Stimulated activated CD4-positive, alpha-beta T cell treated with anti-CD3 and anti-CD28 coated beads, TNF-alpha, amount 100 ng/mL, for 4 hours (primary cell): ENCODE measurements around the gene KIF21B.

Experiments
- DNase-seq, 3 experiments: peaks; one replicate each; pipeline ENCODE4 v3.0.0-alpha.2; 2020; ENCODE audit warnings: low read depth in 3 of 3

KIF21B gene

DNA sequence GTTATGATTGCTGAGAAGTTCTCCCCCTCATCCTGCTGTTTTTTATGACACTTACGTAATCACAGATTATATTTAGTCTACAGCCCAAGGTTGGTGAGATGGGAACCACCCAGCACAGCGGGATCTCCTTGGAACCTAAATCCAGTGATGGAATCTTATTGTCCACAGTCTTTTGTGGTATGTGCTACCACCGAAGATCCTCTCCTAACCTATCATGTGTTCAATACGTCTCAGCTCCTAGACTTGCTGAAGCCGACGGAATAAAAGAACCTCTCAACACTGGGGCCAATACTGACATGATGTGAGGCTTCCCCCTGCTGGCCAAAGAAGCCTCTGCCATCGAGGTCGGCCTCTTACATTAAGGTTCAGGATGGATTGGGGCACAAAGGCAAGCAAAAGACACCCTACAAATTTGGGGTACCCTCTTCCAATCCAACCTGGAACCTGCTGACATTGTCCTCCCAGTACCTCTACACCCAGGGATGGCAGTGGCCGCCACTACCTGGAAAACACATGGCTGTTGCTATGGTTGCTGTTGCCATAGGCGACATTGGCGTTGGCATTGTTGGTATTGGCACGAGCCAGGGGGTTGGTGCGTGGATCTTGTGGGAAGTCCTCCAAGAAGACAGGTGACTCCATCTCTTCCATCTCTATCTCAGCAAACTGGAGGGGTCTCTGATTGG is 19.4 kb upstream of the KIF21B start:
- DNase-seq = peak; percentile 45 to 50 (median 48)

DNA sequence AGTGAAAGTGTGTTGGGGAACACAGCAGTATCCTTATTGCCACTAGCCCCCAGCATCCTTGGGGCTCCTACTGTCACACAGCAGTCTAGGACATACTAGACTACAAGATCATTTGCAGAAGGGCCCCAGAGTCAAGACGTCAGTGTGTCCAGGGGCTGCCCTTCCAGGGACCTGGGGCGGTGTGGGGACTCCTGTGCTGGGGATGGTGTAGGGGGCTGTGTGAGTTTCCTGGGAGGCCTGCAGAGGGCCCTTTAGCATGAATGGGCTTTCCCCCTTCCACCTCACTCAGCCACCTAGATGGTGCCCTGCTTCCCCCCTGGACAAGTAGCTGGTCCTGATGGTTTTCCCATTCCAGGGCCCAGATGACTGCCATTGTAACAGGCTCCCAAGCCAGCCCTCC is 17.5 kb upstream of the KIF21B start:
- DNase-seq = no peak

DNA sequence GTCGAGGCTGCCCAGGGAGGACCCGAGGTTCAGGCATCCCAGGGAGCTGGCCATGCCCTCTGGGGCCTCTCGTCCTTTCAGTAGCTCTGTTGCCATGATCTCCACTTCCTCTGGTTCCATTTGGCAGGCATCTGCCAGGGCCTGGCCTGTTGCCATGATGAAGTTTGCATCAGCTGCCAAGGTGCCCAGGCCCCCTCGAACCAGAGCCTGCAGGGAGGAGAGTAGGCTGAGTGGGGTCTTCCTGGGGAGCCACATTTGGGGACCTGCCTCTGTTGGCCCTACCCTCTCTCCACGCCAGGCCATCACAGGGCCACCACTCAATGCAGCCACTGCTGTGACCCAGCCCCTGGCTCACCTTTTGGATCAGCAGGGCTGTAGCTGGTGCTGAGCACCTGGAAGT is 16.4 kb upstream of the KIF21B start:
- no peak for DNase-seq

DNA sequence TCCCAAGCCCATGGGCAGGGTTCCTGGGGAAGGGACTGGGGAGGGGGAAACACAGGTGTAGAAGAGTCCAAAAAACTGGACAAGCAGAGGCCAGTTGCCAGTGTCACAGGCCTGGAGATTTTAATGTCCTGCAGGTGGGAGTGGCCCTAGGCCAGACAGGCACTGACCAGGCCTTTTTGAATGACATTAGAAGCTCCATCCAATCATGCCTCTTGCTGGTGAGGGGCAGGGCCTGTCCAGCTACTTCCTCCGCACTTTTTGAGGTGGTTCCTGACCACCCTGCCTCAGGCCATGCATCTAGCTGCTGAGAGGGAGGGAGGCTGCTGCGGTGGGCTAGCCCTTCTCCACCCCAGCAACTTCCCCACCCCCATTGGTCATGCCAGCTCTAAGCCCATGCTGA is 15.9 kb upstream of the KIF21B start:
- DNase-seq = no peak

DNA sequence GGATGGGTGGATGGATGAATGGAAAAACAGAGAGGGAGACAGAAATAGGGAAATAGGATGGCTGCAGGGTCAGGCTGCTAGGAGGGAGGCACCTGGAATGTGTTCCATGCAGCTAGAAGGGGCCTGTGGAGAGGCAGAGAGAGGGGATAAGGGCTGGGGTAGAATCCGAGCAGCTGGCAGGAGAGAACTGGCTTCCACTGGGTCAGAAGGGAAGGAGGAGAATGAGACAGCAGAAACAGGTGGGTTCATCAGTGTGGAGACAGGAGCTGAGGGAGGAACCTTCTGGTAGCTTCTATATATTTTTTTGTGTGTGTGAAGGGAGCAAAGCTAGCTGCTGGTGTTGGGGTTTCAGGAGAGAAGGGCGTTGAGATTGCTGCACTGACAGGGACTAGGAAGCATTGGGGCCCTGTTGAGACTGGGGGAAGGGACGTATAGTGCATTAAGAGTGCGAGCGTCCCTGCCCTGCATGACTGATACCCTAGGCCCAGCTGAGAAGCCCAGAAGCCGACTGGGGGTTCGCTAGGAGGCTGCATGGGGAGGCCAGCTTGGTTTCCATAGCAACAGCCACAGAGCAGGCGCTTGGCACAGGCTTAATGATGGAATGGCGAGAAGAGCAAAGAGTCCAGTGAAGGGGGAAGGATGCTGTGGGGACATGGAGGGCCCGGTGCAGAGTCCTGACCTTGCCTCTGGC is 14.8 kb upstream of the KIF21B start:
- DNase-seq = no peak

DNA sequence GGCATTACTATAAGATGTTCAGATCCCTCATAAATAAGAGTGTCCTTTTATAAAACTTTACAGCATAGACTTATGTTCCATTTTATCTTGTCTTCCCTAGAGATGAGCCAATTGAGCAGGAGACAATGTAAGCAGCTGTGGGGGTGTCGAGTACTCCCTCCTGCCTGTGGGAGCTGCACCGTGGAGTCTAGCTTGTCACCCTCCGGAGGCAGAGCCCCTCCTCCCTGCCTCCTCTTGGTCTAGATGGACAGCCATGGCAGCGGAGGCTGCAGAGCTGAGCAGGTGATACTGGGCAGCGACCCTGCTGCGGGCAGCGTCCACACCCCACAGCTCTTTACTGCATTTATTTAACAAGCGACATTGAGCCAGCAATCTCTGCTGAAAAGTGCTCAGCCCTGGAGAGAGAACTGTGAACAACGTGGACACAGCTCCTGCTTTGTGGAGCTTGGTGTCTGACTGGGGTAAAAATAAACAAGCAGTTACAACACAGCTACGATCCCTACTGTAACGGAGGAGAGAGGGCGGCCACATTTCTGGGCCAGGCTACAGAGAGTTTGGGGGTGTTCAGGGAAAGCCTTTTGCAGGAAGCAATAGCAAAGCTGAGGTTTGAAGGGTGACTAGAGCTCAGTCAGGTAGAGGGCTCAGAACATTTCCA is 12.8 kb upstream of the KIF21B start:
- DNase-seq = no peak

DNA sequence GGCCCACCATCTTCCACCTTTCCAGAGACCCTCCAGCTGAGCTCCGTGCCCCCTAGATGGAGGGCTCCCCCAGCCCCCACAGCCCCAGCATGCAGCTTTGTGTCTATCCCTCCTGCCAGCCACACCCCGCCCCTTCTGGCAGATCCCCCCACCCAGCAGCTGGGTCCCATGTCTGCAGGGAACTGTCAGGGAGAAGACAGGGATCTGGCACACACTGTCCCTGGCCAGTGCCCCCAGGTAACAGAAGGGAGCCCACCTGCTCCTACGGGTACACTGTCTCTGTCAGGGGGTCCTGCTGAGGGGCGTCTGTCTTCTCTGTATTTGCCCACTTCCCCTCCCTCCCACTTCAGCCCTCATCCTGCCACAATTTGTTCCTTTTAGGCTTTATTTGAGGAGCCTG is 11.2 kb upstream of the KIF21B start:
- DNase-seq = no peak

DNA sequence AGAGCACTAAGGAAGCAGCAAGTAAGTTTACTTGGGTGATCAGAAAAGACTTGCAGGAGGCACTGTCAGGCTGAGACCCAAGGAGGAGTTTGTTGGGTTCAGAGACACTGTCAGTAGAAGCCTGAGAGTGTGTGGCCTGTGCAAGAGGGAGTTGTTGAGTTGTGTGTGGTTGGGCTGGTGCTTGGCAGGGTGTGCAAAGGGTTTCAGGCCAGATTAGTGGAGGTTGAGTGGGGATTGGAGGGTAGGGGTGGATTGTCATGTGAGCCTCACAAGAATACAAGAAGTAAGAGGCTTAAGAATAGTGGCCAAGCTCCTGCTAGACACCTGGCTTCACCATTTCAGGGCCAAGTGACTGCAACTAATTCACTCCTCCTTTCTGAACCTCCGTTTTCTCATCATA is 8.9 kb upstream of the KIF21B start:
- no peak for DNase-seq

DNA sequence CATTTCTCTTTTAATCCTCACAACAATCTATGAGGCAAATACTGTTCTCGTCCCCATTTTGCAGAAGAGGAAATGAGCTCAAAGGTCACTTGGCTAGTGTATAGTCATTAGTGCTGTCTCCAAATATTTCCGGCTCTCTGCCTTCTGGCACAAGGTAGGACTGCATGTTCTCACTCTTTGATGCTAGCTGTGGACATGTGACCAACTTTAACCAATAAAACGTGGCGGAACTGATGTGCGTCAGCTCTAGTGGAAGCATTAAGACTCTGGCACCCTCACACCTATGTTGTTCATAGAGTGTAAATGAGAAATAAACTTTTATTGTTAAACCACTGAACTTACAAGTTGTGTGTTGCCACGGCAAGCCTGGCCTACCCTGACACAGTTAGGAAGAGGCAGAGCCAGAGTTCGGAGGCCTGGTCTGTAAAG is 5.0 kb upstream of the KIF21B start:
- no peak for DNase-seq

DNA sequence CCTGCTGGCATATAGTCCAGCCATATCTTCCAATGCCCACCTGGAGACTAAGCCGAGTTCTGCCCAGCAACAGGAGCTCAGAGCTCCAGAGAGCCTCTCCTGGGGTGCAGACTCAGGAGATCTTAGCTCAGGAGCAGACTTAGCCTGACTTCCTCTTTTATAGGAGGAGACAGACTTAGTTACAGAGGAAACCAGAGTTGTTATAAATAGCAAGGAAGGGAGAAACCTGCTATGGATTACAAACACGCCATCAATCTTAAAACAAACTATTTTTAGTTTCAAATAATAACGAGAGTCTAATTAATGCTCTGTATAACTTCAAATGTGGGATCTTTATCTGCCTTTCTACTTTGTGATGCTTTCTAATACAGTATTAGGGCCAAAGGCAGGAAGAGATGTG is 3.3 kb upstream of the KIF21B start:
- DNase-seq = no peak

DNA sequence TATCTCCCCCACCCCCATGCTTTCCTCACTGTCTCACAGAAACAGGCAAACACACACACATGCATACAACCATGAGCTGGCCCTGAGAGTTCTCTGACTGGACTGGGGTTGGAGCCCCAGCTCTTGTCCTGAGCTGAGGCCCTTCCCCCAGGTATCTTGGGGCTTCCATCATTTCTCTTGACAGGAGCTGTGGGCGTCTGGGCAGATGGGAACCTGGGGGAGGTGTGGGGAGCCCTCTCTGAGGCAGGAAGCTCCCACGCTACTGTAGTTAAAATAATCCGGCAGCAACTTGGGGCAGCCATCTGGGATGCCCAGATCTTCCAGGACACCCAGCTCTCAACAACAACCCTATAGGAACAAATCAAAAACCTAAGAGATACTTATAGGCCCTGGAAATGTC is 2.7 kb upstream of the KIF21B start:
- no peak for DNase-seq

DNA sequence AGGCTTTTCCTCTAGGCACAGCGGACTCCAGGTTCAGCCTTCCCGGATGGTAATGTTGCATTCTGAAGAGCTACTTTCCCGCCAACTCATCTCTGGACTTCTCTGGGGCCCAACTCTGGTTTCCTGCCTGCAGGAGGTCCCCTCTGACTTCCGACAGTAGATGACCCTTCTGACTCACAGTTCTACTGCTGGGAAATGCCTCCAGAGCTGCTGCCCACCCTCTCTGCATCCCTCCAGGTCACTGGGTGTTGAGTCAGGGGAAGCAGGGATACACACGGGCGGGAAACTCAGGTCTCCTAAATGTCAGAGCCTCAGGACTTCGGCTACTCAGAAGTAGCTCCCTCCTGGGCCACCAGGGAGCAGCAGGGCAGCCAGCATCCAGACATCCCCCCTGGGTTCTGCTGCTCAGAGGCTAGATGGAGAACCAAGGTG is 2.1 kb upstream of the KIF21B start:
- DNase-seq = no peak

DNA sequence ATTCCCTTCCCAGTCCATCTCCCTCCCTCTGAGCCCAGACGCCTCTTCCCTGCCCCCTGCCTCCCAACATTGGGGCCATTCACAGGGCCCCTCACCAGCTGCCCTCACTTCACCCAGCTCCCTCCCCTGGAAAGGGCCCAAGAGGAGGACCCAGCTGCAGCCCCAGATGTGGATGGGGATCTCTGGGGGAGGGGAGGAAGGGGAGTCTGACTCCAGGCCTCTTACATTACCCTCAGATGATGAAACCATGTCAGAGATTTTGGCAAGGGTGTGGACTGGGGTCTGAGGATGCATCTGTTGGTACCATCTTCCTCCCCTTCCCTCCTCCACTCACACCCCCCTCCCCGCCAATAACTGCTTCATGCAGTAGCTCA is 1.1 kb upstream of the KIF21B start:
- no peak for DNase-seq

DNA sequence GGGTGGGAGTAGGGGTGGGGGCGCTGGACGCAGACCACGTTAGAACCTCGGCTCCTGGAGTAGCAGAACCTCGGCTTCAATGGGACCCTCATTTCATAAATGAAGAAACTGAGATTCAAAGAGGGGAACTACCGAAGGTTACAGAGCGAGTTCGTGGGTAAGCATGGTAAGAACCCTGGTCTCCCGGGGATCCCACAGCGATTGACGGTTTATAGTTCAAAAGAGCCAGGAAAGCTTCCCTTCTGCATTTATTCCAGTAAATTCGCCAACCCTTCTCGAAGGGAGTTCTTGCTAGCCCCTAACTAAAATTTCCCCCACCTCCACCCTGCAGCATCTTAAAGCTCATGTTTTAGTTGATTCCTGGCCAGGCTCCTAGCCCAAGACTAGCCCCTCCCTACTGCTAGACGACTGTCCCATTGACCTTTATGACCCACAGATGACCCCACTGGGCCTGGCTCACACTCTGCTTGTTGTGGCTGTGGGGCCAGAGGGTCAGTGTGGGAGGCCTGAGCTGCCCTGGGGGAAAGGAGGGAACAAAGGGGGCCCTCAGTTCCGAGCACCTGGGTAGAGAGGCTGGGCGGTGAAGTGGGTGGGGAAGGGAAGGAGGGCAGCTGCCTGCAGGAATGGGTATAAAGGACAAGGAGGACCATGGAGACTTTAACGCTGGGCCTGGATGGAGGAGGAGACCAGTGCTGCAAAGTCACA is 558 bp upstream of the KIF21B start:
- no peak for DNase-seq

DNA sequence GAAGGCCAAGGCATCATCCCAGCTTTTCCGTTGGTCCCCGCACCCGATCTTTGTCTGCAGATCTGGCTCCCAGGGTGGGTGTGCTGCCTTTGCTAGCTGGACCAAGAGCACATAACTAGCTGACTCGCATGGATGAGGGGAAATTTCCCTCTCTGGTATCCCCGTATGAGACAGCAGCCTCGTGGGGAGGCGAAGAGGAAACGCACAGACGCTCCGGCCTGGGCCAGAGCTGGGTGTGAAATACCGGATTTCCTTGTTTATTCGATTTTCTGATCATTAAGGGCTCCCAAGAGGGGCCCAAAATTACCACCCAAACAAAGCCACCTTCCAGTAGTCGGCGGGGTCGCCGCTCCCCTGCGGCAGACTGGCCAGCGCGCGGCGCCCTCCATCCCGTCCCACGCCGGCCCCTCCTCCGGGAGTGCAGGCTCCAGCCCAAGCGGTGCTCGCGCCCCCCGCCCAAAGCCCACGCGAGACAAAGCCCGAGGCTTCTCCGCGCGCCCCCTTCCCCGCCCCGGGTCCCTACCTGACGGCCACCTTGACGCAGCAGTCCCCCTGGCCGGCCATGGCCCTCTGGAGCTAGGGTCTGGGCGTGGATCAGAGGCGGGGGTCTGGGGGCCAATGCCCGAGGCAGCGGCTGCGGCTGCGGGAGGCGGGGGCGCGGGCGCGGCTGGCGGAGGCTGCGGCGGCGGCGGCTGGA is 546 bp downstream of the KIF21B start:
- no peak for DNase-seq

DNA sequence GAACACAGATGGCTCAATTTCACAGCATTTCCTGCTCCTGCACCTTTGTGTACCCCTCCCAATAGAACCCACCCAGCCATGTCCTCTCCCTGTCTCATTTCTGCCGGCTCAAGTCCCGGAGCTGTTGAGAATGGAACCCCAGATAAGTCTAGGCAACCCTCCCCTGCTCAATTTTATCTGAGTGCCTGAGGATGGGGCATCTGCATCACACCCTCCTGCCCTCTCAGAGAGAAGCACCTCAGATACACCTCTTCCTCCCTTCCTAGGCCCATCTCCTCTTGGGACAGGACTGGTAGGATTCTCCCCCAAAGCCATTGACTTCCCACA is 1.1 kb downstream of the KIF21B start:
- DNase-seq = no peak

DNA sequence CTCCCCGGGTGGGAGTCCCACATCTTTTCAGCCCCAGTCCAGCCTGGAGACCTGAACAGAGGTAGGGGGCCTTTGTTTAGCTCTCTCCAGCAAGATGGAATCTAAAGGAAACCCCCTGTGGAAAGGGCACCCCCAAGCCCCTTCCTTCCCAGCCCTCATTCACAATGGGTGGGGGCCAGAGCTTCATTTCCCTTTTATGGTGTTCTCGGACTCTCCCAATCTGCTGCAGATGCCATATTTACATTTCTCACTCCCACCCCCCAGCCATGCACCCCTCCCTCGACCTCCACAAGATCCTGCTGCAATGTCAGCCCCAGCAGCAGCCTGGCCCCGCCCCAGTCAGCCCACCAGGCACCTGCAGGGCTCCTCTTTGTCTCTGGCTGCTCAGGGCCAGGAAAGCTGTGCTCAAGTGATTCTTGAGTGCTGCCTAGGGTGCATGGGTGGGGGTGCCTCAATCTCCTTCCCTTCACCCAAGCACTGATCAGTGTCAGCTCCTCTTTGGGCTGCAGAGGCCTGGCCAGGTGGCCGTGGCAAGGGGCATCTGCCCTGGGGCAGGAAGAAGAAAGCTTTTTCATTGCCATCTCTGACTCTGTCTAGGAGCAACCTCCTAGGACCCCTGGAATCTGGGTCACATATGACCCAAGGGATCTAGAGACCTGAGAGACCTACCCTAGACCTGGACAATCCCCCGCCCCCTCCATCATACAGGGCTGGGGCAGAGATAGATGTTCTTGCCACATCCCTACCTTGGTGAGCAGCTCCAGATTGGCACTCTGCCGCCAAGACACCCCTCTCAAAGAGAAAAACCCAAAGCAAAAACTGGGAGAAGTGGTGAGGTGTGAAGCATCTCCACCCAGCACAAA is 1.7 kb downstream of the KIF21B start:
- no peak for DNase-seq

DNA sequence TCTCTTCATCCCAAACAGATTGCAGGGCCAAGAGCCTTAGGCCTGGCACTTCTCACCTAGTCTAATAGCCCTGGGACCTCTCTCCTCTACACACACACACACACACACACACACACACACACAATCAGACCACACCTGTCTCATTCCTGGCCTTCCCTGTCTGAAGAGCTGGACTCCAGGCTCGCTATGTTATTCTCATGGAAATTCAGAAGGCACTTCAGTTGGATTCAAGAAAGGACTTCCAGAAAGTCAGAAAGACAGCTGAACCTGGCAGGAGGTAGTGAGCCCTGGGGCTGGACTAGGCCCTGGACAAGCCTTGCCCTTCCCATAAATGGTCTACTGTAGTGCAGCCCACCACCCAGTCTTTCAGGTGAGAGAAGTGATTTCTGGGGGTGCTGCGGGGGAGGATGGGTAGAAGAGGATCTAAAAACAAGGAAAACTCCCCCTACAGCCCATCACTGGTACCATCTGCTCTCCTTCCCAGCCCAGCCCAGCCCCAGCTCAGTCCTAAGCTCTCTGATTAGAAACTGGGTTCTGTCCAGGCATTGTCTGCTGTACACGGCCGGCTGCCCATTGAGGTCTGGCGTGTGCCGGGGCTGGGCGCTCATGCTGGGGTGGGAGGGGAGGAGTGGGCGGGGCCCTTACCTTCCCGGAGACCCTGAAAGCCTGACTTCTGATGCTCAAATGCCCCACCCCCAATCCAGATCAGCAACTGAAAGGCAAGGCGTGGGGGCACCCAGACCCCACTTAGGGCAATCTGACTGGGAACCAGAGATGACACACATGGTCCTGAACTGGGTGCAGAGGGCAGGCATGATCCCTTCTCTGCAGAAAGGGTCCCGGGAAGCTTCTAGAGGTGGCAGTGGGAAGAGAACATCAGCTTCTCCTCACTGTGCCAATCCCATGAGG is 2.5 kb downstream of the KIF21B start:
- no peak for DNase-seq

DNA sequence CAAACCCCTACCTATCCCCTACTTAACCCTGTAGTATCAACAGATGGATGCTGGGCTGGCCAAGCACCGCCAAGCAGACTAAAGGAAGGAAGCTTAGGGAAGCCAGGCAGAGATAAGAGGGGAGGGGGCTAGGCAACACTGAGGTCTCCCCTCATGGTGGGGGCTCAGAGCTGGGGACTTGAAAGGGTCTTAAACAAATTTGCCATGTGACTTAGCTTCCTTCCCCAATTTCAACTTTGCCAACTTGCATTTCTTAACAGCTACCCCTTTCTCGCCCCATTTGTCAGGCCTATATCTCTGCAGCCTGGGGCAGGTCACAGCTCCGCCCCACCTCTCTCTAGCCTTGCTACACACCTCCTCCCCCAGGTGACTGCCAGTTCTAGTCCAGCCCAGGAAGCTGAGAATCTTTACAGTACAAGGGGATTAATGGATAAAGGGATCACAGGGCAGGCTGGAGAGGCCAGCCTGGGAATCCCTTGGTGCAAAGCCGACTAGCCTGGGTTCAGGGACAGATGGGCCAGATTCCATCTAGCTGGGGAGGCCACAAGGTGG is 3.4 kb downstream of the KIF21B start:
- DNase-seq = no peak
